Right lobe of liver (tissue), 4 donors: ENCODE data around the gene SDF4.

Source experiments
- CTCF ChIP-seq, 4 donors: fragments of 200-600 bp in 3 of 4; fragments of 450-650 bp in 1 of 4; IDR thresholded peaks; one replicate each; pipeline versions ENCODE4 v1.5.1 to v1.8.0; 2016 to 2022; ENCODE audit warnings: antibody characterized with exemption in 4 of 4, mild to moderate bottlenecking in 2 of 4
- POLR2A ChIP-seq: fragments of 450-650 bp; IDR thresholded peaks from one replicate; pipeline ENCODE4 v1.6.1; 2017; ENCODE audit warnings: antibody characterized with exemption, mild to moderate bottlenecking
- donor health status: DM: no; HTN: no; CAD: no.
- donor health status: DM: no; HTN: no; CAD: no.
- donor health status: DM: no; HTN: yes; CAD: no.

GRCh38 chr1:1175221-1176062 lies 56.4 kb downstream of the SDF4 start:
- TF ChIP-seq CTCF (IDR thresholded peaks at IDR 0.05) (no peak), POLR2A (no peak)
